GM21576 (cell line): ENCODE data around the gene ERCC8.
A peak's percentile ranks its signal among the peaks of the same experiment; 100 is the strongest.
"Not testable (repeated sequence)": the region's sequence is repeated elsewhere in the genome, so short reads cannot be mapped to it uniquely, and the experiment has no call there.

ENCODE experiments used
- ATAC-seq: cut with Tn5 transposase; IDR thresholded peaks from one replicate; pipeline ENCODE4 v1.9.1; 2021; ENCODE audit warnings: mild to moderate bottlenecking, moderate library complexity; ENCODE audit not compliant: unreplicated experiment

ERCC8 gene

GRCh38 chr5:60918466-60918865 lies 26.4 kb downstream of the ERCC8 start:
- ATAC-seq = no peak

- ATAC-seq = no peak
Observed at GRCh38 chr5:60916646-60917045, 28.2 kb downstream of the ERCC8 start.

GRCh38 chr5:60903356-60903755 lies 41.5 kb downstream of the ERCC8 start:
- ATAC-seq = no peak

GRCh38 chr5:60896991-60897390 lies 47.9 kb downstream of the ERCC8 start:
- ATAC-seq = no peak

- ATAC-seq = no peak
Observed at GRCh38 chr5:60893521-60893920, 51.3 kb downstream of the ERCC8 start.

- no peak for ATAC-seq
Observed at GRCh38 chr5:60891667-60892066, 53.2 kb downstream of the ERCC8 start.

- ATAC-seq = no peak
Observed at GRCh38 chr5:60888359-60889061, 56.4 kb downstream of the ERCC8 start.

GRCh38 chr5:60887746-60888145 lies 57.1 kb downstream of the ERCC8 start:
- no peak for ATAC-seq

GRCh38 chr5:60887096-60887495 lies 57.8 kb downstream of the ERCC8 start:
- no peak for ATAC-seq

- ATAC-seq = no peak
Observed at GRCh38 chr5:60886158-60886557, 58.7 kb downstream of the ERCC8 start.

- ATAC-seq = no peak
Observed at GRCh38 chr5:60883229-60883628, 61.6 kb downstream of the ERCC8 start.

- ATAC-seq = no peak
Observed at GRCh38 chr5:60872892-60873291, 72.0 kb downstream of the ERCC8 start.

- ATAC-seq = no peak
Observed at GRCh38 chr5:60870857-60871256, 74.0 kb downstream of the ERCC8 start.

- not testable (repeated sequence) for ATAC-seq
Observed at GRCh38 chr5:60860572-60860971, 84.3 kb downstream of the ERCC8 start.

GRCh38 chr5:60856066-60856465 lies 88.8 kb downstream of the ERCC8 start:
- no peak for ATAC-seq

GRCh38 chr5:60852940-60853339 lies 91.9 kb downstream of the ERCC8 start:
- ATAC-seq = no peak

- no peak for ATAC-seq
Observed at GRCh38 chr5:60852317-60852716, 92.6 kb downstream of the ERCC8 start.

GRCh38 chr5:60851626-60852025 lies 93.2 kb downstream of the ERCC8 start:
- no peak for ATAC-seq

GRCh38 chr5:60846298-60846697 lies 98.6 kb downstream of the ERCC8 start:
- no peak for ATAC-seq

- ATAC-seq = peak; percentile 96
Observed at GRCh38 chr5:60843936-60844905, 100.6 kb downstream of the ERCC8 start, which contains the start of gene ELOVL7. TSS of gene ELOVL7 (minus strand) at chr5:60844269. CDS start at chr5:60787397, 56,872 bp downstream.

- peak; percentile 17 for ATAC-seq
Observed at GRCh38 chr5:60843386-60843935, 101.4 kb downstream of the ERCC8 start.
